Measurements from ENCODE around the gene AFF3.

DNA sequence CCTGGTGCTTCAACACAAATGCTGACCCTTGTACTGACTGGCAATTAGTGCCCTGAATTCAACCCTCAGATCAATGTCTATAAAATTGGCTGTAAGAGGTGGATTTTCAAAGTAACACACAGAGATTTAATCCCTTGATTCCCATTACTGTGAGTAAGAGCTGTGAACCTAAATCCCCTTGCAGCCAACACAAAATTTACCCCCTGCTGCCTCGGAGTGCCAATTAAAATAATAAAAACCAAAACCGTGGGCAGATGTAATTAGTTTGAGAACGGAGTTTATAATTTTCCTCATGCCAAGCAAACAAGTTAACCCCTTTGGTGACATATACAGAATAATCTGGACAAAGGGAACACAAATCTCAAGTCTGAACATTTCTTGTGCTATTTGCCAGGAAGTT is 596.8 kb downstream of the AFF3 start:
- TF ChIP-seq POLR2AphosphoS5 (IDR thresholded peaks at IDR 0.05; ENCODE audit: low read depth, low read length), result no peak
- no peak for TF ChIP-seq EZH2phosphoT487 (IDR thresholded peaks at IDR 0.05; ENCODE audit: borderline replicate concordance)
- TF ChIP-seq ZNF274 (IDR thresholded peaks at IDR 0.05; ENCODE audit: low read depth, low read length), result no peak
- TF ChIP-seq POLR2A (IDR thresholded peaks at IDR 0.05; ENCODE audit: borderline replicate concordance, extremely low read depth, insufficient read depth, insufficient read length), result no peak
- TF ChIP-seq, protein P1, sequence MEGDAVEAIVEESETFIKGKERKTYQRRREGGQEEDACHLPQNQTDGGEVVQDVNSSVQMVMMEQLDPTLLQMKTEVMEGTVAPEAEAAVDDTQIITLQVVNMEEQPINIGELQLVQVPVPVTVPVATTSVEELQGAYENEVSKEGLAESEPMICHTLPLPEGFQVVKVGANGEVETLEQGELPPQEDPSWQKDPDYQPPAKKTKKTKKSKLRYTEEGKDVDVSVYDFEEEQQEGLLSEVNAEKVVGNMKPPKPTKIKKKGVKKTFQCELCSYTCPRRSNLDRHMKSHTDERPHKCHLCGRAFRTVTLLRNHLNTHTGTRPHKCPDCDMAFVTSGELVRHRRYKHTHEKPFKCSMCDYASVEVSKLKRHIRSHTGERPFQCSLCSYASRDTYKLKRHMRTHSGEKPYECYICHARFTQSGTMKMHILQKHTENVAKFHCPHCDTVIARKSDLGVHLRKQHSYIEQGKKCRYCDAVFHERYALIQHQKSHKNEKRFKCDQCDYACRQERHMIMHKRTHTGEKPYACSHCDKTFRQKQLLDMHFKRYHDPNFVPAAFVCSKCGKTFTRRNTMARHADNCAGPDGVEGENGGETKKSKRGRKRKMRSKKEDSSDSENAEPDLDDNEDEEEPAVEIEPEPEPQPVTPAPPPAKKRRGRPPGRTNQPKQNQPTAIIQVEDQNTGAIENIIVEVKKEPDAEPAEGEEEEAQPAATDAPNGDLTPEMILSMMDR (IDR thresholded peaks at IDR 0.05 in 2 of 3, conservative IDR thresholded peaks at IDR 0.05 in 1 of 3; ENCODE audit: borderline replicate concordance in 1 of 3, insufficient read depth in 1 of 3, low read depth in 2 of 3, low read length in 2 of 3), result no peak
- TF ChIP-seq, protein P2, sequence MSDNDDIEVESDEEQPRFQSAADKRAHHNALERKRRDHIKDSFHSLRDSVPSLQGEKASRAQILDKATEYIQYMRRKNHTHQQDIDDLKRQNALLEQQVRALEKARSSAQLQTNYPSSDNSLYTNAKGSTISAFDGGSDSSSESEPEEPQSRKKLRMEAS (IDR thresholded peaks at IDR 0.05), result no peak
- no peak for TF ChIP-seq REST (IDR thresholded peaks at IDR 0.05; ENCODE audit: low read depth)
- TF ChIP-seq RAD21 (IDR thresholded peaks at IDR 0.05; ENCODE audit: low read depth), result no peak

All from HCT116 (cell line).